HPDE6-E6E7 (cell line): ENCODE measurements around the gene HSPB8.

Source experiments
- DNase-seq: peaks from one replicate; pipeline ENCODE4 v3.0.0; 2011; ENCODE audit warnings: missing footprints; ENCODE audit errors: extremely low spot score

HSPB8 gene, protein sequence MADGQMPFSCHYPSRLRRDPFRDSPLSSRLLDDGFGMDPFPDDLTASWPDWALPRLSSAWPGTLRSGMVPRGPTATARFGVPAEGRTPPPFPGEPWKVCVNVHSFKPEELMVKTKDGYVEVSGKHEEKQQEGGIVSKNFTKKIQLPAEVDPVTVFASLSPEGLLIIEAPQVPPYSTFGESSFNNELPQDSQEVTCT

DNA sequence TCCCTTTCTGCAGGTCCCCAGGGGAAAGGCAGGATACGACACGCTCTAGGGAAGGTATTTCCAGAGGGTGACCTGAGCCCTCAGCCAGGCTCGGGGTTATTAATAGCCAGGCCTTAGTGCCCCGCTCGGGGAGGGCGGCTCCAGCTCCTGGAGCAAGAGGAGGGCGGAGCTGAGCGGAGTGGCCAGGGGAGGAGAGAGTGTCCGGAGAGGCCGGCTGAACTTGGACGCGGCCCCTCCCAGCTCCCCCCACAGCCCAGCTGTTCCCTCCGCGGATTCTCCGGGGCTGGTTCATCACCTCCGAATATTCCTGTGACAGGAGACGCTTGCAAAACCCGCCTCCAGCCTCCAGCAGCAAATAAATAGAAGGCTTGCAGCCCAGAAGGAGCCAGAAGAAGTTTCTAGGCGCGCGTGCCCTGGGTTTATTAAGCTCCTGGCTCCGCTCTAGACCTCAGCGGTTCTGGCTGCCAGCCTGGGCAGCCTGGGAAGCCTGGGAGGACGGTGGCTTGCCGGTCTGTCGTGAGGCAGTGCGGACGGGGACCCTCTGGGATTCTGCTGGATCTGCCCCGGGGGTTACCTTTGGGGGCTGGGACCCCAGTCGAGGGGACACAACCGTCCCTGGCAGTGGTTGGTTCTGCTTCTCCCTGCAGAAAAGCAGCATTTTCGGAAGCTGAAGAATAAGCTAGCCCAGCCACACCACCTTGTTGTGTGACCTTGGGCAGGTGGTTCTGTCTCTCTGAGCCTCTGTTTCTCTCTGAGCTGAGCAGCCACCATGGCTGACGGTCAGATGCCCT lies at the start of gene HSPB8:
Gene HSPB8, plus strand, starts transcription at position 388 of the 791 bp plus-strand sequence. Its CDS starts 382 bp downstream, at position 770.
- DNase-seq = no peak

GRCh38 chr12:119129827-119130434 lies 48.8 kb upstream of the HSPB8 start:
- no peak for DNase-seq

- DNase-seq = no peak
Observed at GRCh38 chr12:119130523-119130922, 48.2 kb upstream of the HSPB8 start.

GRCh38 chr12:119134284-119135072 lies 44.3 kb upstream of the HSPB8 start:
- no peak for DNase-seq

- no peak for DNase-seq
Observed at GRCh38 chr12:119136811-119137410, 41.8 kb upstream of the HSPB8 start.

- no peak for DNase-seq
Observed at GRCh38 chr12:119139448-119139847, 39.3 kb upstream of the HSPB8 start.

DNA sequence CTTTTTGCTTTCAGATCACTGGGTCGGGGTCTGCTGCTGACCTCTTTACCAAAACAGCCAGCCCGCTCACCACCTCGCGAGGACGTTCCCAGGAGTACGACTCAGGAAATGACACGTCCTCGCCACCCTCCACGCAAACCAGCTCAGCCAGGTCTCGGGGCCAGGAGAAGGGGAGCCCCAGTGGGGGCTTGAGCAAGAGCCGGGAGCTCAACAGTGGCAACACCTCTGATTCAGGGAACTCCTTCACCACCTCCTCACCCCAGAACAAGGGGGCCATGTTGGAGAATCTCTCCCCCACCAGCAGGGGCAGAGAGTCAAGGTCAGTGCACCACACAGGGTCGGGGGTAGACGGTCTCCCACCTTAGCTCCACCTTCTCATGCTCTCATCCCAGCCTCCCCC lies 33.4 kb upstream of the HSPB8 start:
- DNase-seq = no peak

DNA sequence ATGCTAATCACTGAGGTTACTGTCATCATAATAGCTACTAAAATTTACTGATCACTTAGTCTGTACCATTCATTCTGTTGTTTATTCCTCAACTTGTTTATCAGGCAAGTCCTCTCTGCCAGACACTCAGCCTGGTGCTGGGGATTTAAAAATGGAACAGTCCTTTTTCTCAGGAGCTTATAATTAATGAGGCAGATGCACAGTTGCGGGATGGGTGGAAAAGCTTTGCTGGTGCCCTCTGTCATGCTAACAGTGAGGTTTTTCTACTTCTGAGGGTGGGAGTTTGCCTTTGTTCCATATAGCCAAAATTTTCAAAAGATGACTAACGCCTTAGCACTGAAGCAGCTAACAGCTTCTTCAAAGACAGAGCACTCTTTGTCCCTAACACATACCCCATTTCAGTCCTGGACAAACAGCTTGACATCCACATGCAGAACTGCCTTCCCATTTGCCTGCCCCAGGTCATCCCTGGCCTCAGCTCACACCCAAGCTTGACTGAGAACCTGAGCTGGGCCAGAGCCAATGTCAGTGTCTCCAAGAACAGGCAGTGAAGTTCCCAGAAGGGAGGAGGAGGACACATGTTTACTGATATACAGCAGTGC lies 30.8 kb upstream of the HSPB8 start:
- no peak for DNase-seq

- no peak for DNase-seq
Observed at GRCh38 chr12:119149270-119149669, 29.5 kb upstream of the HSPB8 start.

GRCh38 chr12:119151445-119152026 lies 27.2 kb upstream of the HSPB8 start:
- no peak for DNase-seq

DNA sequence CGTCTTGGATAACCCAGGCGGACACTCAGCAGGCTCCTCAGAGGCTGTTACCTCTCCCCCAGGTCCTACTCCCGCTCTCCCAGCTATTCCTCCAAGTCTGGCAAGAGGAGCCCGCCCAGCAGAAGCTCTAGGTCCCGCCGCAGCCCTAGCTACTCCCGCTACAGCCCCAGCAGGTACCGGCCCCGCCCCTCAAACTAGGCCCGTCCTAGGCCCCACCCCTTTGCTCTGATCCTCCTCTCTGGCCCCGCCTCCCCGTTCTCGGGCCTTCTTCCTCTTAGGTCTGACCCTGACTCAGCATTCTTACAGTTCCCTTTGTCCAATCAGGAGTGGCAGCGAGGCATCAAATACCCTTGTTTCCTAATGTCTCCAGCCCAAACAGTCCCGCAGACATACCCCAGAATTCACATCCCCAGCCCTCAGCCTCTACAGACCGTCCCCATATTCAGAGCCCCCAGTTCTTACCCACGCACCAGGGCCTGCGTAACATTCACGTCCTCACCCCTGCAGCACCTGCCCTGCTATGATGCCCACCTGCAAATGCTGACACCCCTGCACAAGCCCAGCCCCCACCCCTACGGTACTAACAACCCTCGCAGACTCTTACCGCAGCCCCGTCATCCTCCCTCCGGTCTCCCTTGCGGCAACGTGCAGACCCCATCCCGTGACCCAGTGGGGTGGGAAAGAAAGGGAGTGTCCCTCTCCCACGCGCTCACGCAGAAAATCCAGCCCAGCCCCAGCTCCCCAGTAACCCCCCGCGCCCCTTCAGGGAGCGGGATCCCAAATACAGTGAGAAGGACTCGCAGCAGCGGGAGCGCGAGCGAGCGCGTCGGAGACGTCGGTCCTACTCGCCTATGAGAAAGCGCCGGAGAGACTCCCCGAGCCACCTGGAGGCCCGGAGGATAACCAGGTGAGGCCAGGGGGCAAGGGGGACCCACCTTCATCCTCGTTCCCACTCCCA lies 25.0 kb upstream of the HSPB8 start:
- DNase-seq = no peak

GRCh38 chr12:119154435-119154818 lies 24.3 kb upstream of the HSPB8 start:
- DNase-seq = no peak

- DNase-seq = no peak
Observed at GRCh38 chr12:119156401-119157044, 22.2 kb upstream of the HSPB8 start.

GRCh38 chr12:119157528-119157927 lies 21.2 kb upstream of the HSPB8 start:
- no peak for DNase-seq

GRCh38 chr12:119157978-119158377 lies 20.8 kb upstream of the HSPB8 start:
- no peak for DNase-seq

GRCh38 chr12:119158402-119158801 lies 20.3 kb upstream of the HSPB8 start:
- no peak for DNase-seq

- DNase-seq = no peak
Observed at GRCh38 chr12:119159844-119160243, 18.9 kb upstream of the HSPB8 start.

- no peak for DNase-seq
Observed at GRCh38 chr12:119167902-119168301, 10.8 kb upstream of the HSPB8 start.

DNA sequence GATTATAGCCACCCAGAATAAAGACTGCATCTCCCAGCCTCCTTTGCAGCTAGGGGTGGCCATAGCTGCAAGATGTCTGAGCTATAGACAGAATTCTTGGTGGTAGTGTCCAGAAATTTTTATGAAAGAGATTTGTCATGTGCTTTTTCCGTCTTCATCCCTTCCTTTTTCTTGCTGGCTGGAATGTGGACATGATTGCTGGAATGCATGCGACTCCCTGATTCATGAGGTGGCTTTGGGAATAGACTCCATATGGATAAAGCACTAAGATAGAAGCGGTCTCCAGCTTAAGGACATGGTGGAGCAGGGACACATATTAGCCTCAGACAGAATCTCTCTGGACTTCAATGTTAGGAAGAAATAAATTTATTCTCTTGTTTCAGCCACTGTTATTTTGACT lies 10.0 kb upstream of the HSPB8 start:
- DNase-seq = no peak
